Heart left ventricle (tissue), 16 donors: ENCODE results near the gene FRAT2. TPM values are rescaled to one million over a fixed set of nuclear protein-coding genes. Genes with fewer than 3 reads are reported as not detected.
A peak's percentile ranks its signal among the peaks of the same experiment; 100 is the strongest.

Experiments used
- ATAC-seq, 4 donors: fragments of 200-7000 bp; cut with Tn5 transposase; one replicate each; pipeline ENCODE4 v1.9.1; 2020 to 2022; ENCODE audit warnings: moderate library complexity in 4 of 4, mild to moderate bottlenecking in 3 of 4, moderate number of reproducible peaks in 1 of 4
- DNase-seq, 5 donors: peaks; one replicate each; pipeline ENCODE4 v3.0.0-alpha.2; 2020
- H3K27ac ChIP-seq, 12 donors: fragments of 200-600 bp; sonication (generic) in 4 of 12; one replicate each; pipeline versions ENCODE4 v1.5.0 to v1.8.0; 2016 to 2022; ENCODE audit warnings: mild to moderate bottlenecking in 2 of 12
- H3K27me3 ChIP-seq, 9 donors: fragments of 200-600 bp; sonication (generic) in 2 of 9; one replicate each; pipeline versions ENCODE4 v1.5.1 to v1.8.0; 2016 to 2022; ENCODE audit warnings: mild to moderate bottlenecking in 3 of 9
- H3K36me3 ChIP-seq, 9 donors: fragments of 200-600 bp; sonication (generic) in 2 of 9; one replicate each; pipeline versions ENCODE4 v1.5.0 to v1.8.0; 2018 to 2022; ENCODE audit warnings: mild to moderate bottlenecking in 2 of 9
- H3K4me1 ChIP-seq, 12 donors: fragments of 200-600 bp; sonication (generic) in 4 of 12; one replicate each; pipeline versions ENCODE4 v1.5.0 to v1.8.0; 2016 to 2022; ENCODE audit warnings: mild to moderate bottlenecking in 3 of 12
- H3K4me3 ChIP-seq, 12 donors: fragments of 200-600 bp; sonication (generic) in 4 of 12; one replicate each; pipeline versions ENCODE4 v1.5.0 to v1.8.0; 2017 to 2022; ENCODE audit warnings: mild to moderate bottlenecking in 9 of 12, moderate library complexity in 4 of 12
- H3K9me3 ChIP-seq, 12 donors: fragments of 200-600 bp; sonication (generic) in 4 of 12; one replicate each; pipeline versions ENCODE4 v1.5.0 to v1.8.0; 2016 to 2022; ENCODE audit warnings: mild to moderate bottlenecking in 1 of 12
- CTCF ChIP-seq, 12 donors: fragments of 200-600 bp; sonication (generic) in 4 of 12; IDR thresholded peaks; one replicate each; pipeline versions ENCODE4 v1.5.0 to v1.8.0; 2018 to 2022; ENCODE audit warnings: antibody characterized with exemption in 12 of 12, mild to moderate bottlenecking in 5 of 12
- POLR2A ChIP-seq, 2 donors: fragments of 450-650 bp; IDR thresholded peaks; one replicate each; pipeline ENCODE4 v1.6.1; 2017; ENCODE audit warnings: antibody characterized with exemption in 2 of 2, mild to moderate bottlenecking in 2 of 2, moderate library complexity in 2 of 2
- WGBS, 4 donors: extraction: QIAGEN DNeasy Blood & Tissue Kit in 2 of 4; methylation state at CpG; one replicate each; pipeline versions ENCODE4 v1.1.5 to v1.1.7; 2013 to 2018; 5-methylcytosine and 5-hydroxymethylcytosine counted together
- intact Hi-C, 10 donors: fragments of 100-400 bp; cut with DNase I; formaldehyde crosslinking; loops; one replicate each; pipeline versions ENCODE4 v1.11.1 to v1.14.2; 2022
- polyA plus RNA-seq, 2 donors: library from polyadenylated mRNA; stranded (reverse); fragments of 200-250 nt; gene quantifications; one replicate each; pipeline ENCODE4 v1.2.3, GENCODE V29; 2013
- total RNA-seq, 9 donors: library from RNA; depleted of rRNA in 2 of 9; stranded (reverse); fragments of >200 nt in 2 of 9; fragmentation: NEBNext Ultra II Directional in 3 of 9; extraction: Animal tissue kit (Norgen Biotek cat#: 25700) in 3 of 9; gene quantifications; one replicate each; pipeline versions ENCODE4 v1.1.0 to v1.2.4, GENCODE V29; 2016 to 2023
- donor health status: ischemic (EF 13 %, LVEDD 7.1; RV severe dilation, severe dysfunction).
- donor health status: healthy with polysubstance abuse.
- donor health status: DM: no; HTN: yes; CAD: no.
- donor health status: DM: no; HTN: no; CAD: no.
- donor health status: ischemic (EF 25% LVEDD 6.9; RV normal size, moderate dysfunction).
- donor health status: ischemic (EF 25% LVEDD 5.7; RV mildly dilated, moderate dysfunction).
- donor health status: healthy.
- donor health status: DM: yes; HTN: yes; CAD: no.
- donor health status: ischemic (EF 35%, LVEDD 5.7; RV mildly dilated, moderate dysfunction).
- donor health status: nonischemic (EF 11% LVEDD 7.7; RV severe dilation, severe dysfunction).
- donor health status: DM: yes; HTN: yes; CAD: no.
- donor health status: PGD.
- donor health status: ischemic (EF 29% LVEDD 5.4; RV normal size, mild dysfunction).
- donor health status: nonischemic (EF 23%, LVEDD 6.1; RV moderate dilation, normal function).

Gene FRAT2
- total and polyA plus RNA-seq, 11 donors, result 3.4 to 12.4 (median 7.3) TPM

DNA sequence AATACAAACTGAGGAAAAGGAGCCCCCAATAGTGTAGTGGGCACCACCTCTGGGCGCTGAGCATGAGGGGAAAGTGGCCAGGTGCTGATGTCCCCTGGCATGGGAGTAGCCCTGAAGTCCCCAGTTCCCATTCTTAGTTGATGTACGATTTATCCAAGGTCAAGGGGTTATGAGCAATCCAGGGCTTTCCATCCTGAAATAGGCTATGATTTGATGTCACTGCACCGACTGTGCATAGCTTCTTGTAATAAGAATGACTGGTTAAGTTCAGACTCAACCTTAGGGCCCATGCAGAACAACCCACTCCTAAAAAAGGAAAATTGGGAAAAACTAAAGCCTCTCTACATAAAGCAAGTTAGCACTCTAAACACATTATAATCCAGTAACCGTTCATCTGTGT is 11.0 kb downstream of the FRAT2 start:
- DNase-seq (no peak), ATAC-seq (no peak)
- Histone ChIP-seq H3K36me3 (peaks cover 0 to 7% (median 2%) of the 10 kb centered on the region in 9 donors), H3K27me3 (no peaks in the 10 kb centered on the region), H3K4me3 (no peak overlapping the region), H3K27ac (no peak overlapping the region), H3K9me3 (no peaks in the 10 kb centered on the region), H3K4me1 (peaks cover 0 to 55% (median 19%) of the 10 kb centered on the region in 12 donors)
- 86 to 90% (median 87%) methylated on average over 4 of the region's 4 CpGs for WGBS, 4 donors
- no peak for TF ChIP-seq POLR2A (IDR thresholded peaks at IDR 0.05)
- no peak for TF ChIP-seq CTCF (IDR thresholded peaks at IDR 0.05)
- intact Hi-C loops, result loop anchor here in 1 of 10 donors (10.0 kb wide), 1 partner anchor 49 kb away; no protein-coding TSS in a partner anchor

GRCh38 chr10:97321804-97322190 is 12.7 kb downstream of the FRAT2 start:
- TF ChIP-seq POLR2A (IDR thresholded peaks at IDR 0.05), result no peak
- no peak for TF ChIP-seq CTCF (IDR thresholded peaks at IDR 0.05)
- 80 to 93% (median 88%) methylated on average over 3 of the region's 3 CpGs for WGBS, 4 donors
- ATAC-seq, result no peak
- no peaks in the 10 kb centered on the region for H3K27me3 ChIP-seq
- peaks cover 0 to 51% (median 20%) of the 10 kb centered on the region in 12 donors for H3K4me1 ChIP-seq
- H3K27ac ChIP-seq, result peak overlapping the region in 1 of 12 donors; percentile 99
- no peak for DNase-seq
- no peaks in the 10 kb centered on the region for H3K9me3 ChIP-seq
- peak overlapping the region in 2 of 12 donors; percentile 70 to 81 for H3K4me3 ChIP-seq
- no peaks in the 10 kb centered on the region for H3K36me3 ChIP-seq
- intact Hi-C loops, result loop anchor here in 2 of 10 donors (2.0 to 10.0 kb wide), 2 partner anchors 33 to 47 kb away; no protein-coding TSS in a partner anchor

DNA sequence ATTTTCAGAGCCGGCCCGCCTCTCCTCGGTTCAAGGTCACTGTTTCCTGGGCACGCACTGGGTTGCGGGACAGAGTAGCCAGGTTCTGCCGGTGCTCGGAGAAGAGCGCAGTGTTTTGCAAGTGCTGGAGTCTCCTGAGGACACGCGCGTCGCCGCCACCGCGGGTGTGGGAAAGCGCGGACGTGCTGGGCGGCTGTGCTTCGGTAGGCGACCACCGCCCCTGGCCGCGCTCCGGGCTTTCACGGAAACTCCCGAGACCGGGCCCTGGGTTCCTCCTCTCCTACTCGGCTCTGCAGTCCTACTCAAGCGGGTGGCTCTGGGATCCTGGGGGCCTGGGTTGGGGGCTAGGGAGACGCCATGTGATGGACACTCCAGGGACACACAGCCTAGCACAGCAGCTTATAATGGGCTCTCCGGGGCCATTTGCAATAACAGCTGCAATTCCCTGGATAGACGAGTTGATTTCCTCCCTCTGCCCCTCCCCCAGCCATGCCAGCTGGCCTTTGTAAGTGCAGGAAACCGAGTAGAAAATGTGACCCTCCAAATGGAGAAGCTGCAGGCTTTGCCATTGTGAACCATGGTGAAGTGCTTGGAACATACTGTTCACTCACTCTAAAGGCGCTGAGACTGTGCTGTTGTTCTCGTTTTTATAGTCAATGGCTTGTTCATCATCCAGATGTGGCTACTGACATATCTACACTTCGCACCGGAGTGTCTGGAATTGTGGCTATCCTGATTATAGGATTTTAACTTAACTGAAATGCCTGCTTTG is 13.3 kb downstream of the FRAT2 start:
- H3K4me3 ChIP-seq, result peak overlapping the region; percentile 66 to 98 (median 84)
- peaks cover 0 to 50% (median 20%) of the 10 kb centered on the region in 12 donors for H3K4me1 ChIP-seq
- no peaks in the 10 kb centered on the region for H3K36me3 ChIP-seq
- no peaks in the 10 kb centered on the region for H3K27me3 ChIP-seq
- DNase-seq (peak; percentile 32 to 70 (median 40)), ATAC-seq (peak in 1 of 4 donors; percentile 1)
- H3K27ac ChIP-seq, result peak overlapping the region in 6 of 12 donors; percentile 3 to 99 (median 81)
- H3K9me3 ChIP-seq, result no peaks in the 10 kb centered on the region
- intact Hi-C loops, result loop anchor here in 2 of 10 donors (2.0 to 10.0 kb wide), 2 partner anchors 34 to 46 kb away; no protein-coding TSS in a partner anchor
- WGBS, 4 donors, result 25 to 44% (median 35%) methylated on average over 29 to 38 of the region's 38 CpGs
- TF ChIP-seq POLR2A (IDR thresholded peaks at IDR 0.05) (no peak), CTCF (IDR thresholded peaks at IDR 0.05) (no peak)

DNA sequence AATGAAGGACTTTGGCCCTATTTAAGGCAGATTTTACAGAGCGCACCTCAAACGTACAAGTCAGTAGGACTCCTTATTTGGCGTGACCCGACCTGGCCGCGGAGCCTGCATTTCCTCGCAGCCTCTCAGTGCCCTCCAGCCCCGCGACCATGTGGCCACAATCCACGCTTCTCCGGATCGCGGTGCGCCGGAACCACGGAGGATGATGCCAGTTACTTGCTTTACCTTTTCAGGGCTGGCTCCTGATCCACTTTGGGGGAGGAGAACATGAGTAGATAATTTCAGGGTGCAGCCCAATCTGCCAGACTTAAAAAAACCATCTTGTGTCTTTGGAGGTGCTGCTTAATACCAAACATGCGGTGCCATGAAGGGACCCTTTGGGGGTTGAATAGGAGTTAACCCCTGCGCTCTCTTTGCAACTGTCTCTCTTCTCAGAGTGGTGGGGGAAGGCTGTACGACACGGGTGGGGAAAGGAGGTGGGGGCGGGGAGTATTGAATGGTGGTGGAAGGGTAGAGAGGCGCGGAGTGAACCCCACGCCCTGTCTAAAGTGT is 14.0 kb downstream of the FRAT2 start:
- TF ChIP-seq CTCF (IDR thresholded peaks at IDR 0.05) (no peak), POLR2A (IDR thresholded peaks at IDR 0.05) (no peak)
- no peak for ATAC-seq
- Histone ChIP-seq H3K27ac (peak overlapping the region; percentile 66 to 100 (median 96)), H3K9me3 (no peaks in the 10 kb centered on the region), H3K27me3 (no peaks in the 10 kb centered on the region), H3K4me3 (peak overlapping the region; percentile 66 to 98 (median 84)), H3K36me3 (no peaks in the 10 kb centered on the region), H3K4me1 (peaks cover 0 to 50% (median 20%) of the 10 kb centered on the region in 12 donors)
- 14 to 22% (median 19%) methylated on average over 21 to 24 of the region's 24 CpGs for WGBS, 4 donors
- intact Hi-C loops, result loop anchor here in 2 of 10 donors (1.0 to 10.0 kb wide), 3 partner anchors 14 to 46 kb away; partner anchors contain the start of gene FRAT2 (in 1 of the 2)
- DNase-seq, result peak in 4 of 5 donors; percentile 17 to 62 (median 28)
